Measurements from ENCODE around the gene PHOX2A. TPM values are rescaled to one million over a fixed set of nuclear protein-coding genes. Genes with fewer than 3 reads are reported as not detected.

PHOX2A gene
- total and polyA plus RNA-seq, 8 donors, result 0.35 to 0.61 TPM; not detected in 6

DNA sequence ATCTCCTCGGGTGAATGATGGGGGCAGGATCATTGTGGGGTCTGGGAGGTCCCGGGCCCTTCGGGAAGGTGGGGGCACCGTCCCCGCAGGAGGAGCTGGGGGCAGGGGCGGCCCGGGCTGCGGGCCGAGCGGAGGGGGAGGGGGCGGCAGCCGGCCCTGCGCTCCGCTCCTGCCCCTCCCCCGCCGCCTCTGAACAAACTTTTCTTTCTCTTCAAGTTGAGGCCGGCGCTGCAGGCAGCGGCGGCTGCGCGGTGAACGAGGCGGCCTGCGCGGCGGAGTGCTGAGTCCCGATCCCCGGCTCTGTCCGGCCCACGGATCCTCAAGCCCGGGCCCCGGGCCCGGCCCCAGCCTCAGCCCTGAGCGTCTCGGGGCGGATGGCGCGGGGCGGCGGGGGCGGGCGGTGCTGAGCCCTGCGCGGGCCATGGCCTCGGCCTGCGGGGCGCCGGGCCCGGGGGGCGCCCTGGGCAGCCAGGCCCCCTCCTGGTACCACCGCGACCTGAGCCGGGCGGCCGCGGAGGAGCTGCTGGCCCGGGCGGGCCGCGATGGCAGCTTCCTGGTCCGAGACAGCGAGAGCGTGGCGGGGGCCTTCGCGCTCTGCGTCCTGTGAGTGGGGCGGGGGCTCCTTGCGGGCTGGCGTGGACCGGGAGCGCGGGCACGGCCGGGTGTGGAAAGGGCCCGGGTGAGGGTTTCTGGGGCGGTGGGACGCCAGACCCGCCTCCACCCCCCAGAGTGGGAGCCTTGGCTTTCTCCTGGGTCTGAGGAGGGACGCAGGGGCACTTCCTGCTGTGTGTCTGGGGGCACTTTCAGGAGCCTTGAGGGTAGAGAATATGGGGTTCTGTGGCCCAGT is 19.2 kb downstream of the PHOX2A start, which contains the start of gene INPPL1:
INPPL1 (plus strand) TSS at position 204 of the 847 bp plus-strand sequence; CDS start at position 422, 218 bp downstream.
- Histone ChIP-seq H3K9me3 (no peaks in the 10 kb centered on the region), H3K27me3 (no peaks in the 10 kb centered on the region), H3K36me3 (peaks cover 0 to 18% (median 6%) of the 10 kb centered on the region in 3 donors), H3K27ac (peak within 1 kb of the TSS; percentile 86 to 99 (median 93)), H3K4me1 (peaks cover 0 to 10% (median 0%) of the 10 kb centered on the region in 3 donors), H3K4me3 (peak within 1 kb of the TSS; percentile 63 to 87 (median 72))
- peak; percentile 3 to 29 (median 10) for ATAC-seq
- no peak for TF ChIP-seq CTCF (IDR thresholded peaks at IDR 0.05)
- intact Hi-C loops (cut with DNase I), result no loop called here
- 1% methylated on average over 31 to 80 of the region's 81 CpGs for WGBS, 2 donors
- DNase-seq, result peak; percentile 50 to 87 (median 64)
- FAIRE-seq, result no peak

DNA sequence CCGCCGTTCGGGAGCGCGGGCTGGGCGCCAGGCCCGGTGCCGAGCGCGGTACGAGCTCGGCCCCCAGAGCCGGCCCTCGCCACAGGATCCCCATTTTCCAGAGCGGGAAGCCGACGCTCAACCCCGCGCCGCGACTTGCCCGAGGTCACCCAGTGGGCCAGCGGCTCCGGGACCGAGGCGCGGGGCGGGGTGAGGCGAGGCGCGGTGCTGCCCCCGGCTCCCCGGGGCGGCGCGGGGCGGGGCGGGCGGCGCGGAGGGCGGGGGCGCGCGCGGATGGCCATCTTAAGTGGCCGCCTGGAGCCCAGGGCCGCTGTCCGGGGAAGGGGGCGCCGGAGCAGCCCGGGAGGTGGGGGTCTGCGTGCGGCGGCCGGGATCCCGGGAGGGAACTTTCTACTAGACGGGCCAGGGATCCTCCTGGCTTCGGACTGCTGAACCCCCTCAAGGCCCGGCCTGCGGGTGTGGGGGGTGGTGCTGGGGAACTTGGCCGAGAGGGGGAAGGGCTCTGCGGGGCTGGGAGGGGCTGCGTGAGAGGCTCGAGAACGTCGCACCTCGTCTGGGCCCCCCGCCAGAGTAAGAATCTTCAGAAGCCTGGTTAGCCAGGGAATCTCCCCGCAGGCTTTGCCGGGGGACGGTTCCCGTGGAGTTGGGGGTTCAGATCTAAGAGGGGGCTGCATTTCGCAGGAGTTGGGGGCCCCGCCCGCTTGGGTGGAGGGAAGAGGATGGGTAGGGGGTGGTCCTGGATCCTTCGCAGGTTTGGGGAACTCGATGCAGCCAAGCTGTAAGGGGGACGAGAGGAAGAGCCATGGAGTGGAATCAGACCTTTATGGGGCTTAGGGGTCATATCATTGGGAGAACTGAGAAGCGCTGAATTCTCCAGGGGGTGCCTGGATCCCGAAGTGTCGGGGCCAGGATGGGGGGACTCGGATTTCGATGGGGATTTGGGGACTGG is 20.1 kb downstream of the PHOX2A start:
- Histone ChIP-seq H3K4me1 (peaks cover 0 to 10% (median 0%) of the 10 kb centered on the region in 3 donors), H3K27ac (peak overlapping the region; percentile 86 to 99 (median 93)), H3K27me3 (no peaks in the 10 kb centered on the region), H3K36me3 (peaks cover 0 to 9% (median 4%) of the 10 kb centered on the region in 3 donors), H3K9me3 (no peaks in the 10 kb centered on the region), H3K4me3 (peak overlapping the region; percentile 63 to 87 (median 72))
- 1% methylated on average over 46 to 84 of the region's 84 CpGs for WGBS, 2 donors
- FAIRE-seq, result no peak
- intact Hi-C loops (cut with DNase I), result no loop called here
- DNase-seq, result peak in 5 of 6 donors; percentile 53 to 90 (median 80)
- peak; percentile 70 to 79 (median 78) for ATAC-seq
- TF ChIP-seq CTCF (IDR thresholded peaks at IDR 0.05), result no peak

- ATAC-seq, result peak; percentile 88 to 94 (median 90)
- Histone ChIP-seq H3K9me3 (no peaks in the 10 kb centered on the region), H3K36me3 (peaks cover 0 to under 1% (median 0%) of the 10 kb centered on the region in 3 donors), H3K27me3 (no peaks in the 10 kb centered on the region), H3K27ac (peak overlapping the region; percentile 86 to 99 (median 93)), H3K4me1 (peaks cover 0 to 10% (median 0%) of the 10 kb centered on the region in 3 donors), H3K4me3 (peak overlapping the region; percentile 63 to 87 (median 72))
- TF ChIP-seq CTCF (IDR thresholded peaks at IDR 0.05), result peak in 1 of 4 donors; percentile 8
- FAIRE-seq, result no peak
- 0 to 1% methylated on average over 40 to 47 of the region's 47 CpGs for WGBS, 2 donors
- intact Hi-C loops (cut with DNase I), result no loop called here
- peak; percentile 94 to 96 (median 95) for DNase-seq
Observed at GRCh38 chr11:72222907-72223614, 20.9 kb downstream of the PHOX2A start.

GRCh38 chr11:72222106-72222891 is 21.7 kb downstream of the PHOX2A start:
- no peak for FAIRE-seq
- peak overlapping the region; percentile 86 to 99 (median 93) for H3K27ac ChIP-seq
- no peaks in the 10 kb centered on the region for H3K27me3 ChIP-seq
- H3K4me1 ChIP-seq, result peaks cover 0 to 10% (median 0%) of the 10 kb centered on the region in 3 donors
- no peak for TF ChIP-seq CTCF (IDR thresholded peaks at IDR 0.05)
- ATAC-seq, result no peak
- no peaks in the 10 kb centered on the region for H3K36me3 ChIP-seq
- no peaks in the 10 kb centered on the region for H3K9me3 ChIP-seq
- 60 to 73% methylated on average over 6 of the region's 6 CpGs for WGBS, 2 donors
- DNase-seq, result peak in 3 of 6 donors; percentile 19 to 45 (median 22)
- intact Hi-C loops (cut with DNase I), result no loop called here
- peak overlapping the region in 3 of 4 donors; percentile 63 to 87 (median 77) for H3K4me3 ChIP-seq

Measured in pancreas (tissue), 10 donors.